ENCODE data around the gene CSPG4. TPM values are rescaled to one million over a fixed set of nuclear protein-coding genes. Genes with fewer than 3 reads are reported as not detected.
A peak's percentile ranks its signal among the peaks of the same experiment; 100 is the strongest.

Gene CSPG4
- total RNA-seq, 1 experiment from 2014 or later = 0.20 TPM

DNA sequence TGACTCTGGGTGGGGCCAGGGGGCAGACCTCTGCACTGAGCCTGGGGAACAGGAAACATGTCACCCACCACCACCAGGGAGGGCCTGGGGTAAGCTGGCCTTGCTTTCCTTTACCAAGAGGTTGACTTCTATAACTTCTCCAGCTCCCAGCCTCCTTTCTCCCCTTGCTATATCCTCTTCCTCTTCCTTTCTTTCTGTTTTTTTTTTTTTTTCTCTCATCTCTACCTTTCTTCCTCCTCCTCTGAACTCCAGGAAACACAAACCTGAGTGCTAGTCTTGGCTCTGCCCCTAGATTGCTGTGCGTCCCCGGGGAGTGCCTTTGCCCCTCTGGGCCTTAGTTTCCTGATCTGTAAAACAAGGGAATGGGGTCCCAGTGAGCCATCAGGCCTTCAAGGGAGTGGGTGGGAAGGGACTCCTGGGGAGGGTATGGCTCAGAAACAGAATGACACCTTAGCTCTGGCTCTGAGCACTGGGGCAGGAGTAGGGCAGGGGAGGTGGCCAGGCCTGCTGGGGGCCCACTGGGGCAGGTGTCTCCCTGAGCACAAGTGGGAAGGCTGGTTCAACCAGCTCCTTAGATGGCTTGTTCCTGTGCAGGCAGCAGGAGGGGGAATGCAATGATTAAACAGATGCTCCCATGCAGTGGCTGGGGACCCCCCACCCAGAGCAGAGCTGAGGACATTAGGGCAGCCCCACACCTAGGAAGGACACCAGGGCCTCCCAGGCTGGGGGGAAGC lies 60.7 kb downstream of the CSPG4 start:
- Histone ChIP-seq H3K36me3 (ENCODE audit: control insufficient read depth, insufficient read depth, low read length) (peaks cover 4% of the 10 kb centered on the region), H3K9me3 (no peaks in the 10 kb centered on the region), H3K4me1 (peaks cover 46% of the 10 kb centered on the region), H3K4me3 (ENCODE audit: low read depth, low read length) (no peak overlapping the region), H3K27me3 (replicated peaks; ENCODE audit: control insufficient read depth, insufficient read depth, low read length) (no peaks in the 10 kb centered on the region)
- H3K27me3 Mint-ChIP-seq (ENCODE audit: insufficient read depth, unreplicated experiment) = no peaks in the 10 kb centered on the region
- intact Hi-C loops (cut with micrococcal nuclease; ENCODE audit: unreplicated experiment) = no loop called here
- no TSS peak for BruUV-seq (replicated peaks)
- peaks cover 36% of the 10 kb centered on the region for H3K4me1 Mint-ChIP-seq (ENCODE audit: low read depth, unreplicated experiment)
- peaks cover 23% of the 10 kb centered on the region for H3K36me3 Mint-ChIP-seq (ENCODE audit: insufficient read depth, unreplicated experiment)
- peak overlapping the region; percentile 51 for H3K27ac Mint-ChIP-seq (ENCODE audit: unreplicated experiment)
- no peak for DNase-seq
- H3K9me3 Mint-ChIP-seq (ENCODE audit: unreplicated experiment) = no peaks in the 10 kb centered on the region
- no peak for TF ChIP-seq CTCF (IDR thresholded peaks at IDR 0.05; ENCODE audit: insufficient read depth in 1 of 2, low read depth in 1 of 2, low read length in 1 of 2, severe bottlenecking in 1 of 2, unreplicated experiment in 1 of 2)
- H3K4me3 Mint-ChIP-seq (ENCODE audit: unreplicated experiment) = peak overlapping the region; percentile 36
- POLR2A ChIA-PET = interaction anchor here (0.6 to 0.7 kb wide), 2 partner anchors 12 to 20 kb away, joined by 3 to 4 read pairs; partner anchors contain the start of gene IMP3
- CTCF ChIA-PET = interaction anchor here (0.6 to 0.8 kb wide), 2 partner anchors 9 to 12 kb away, joined by 3 to 7 read pairs; partner anchors contain the start of gene IMP3

- no peak for TF ChIP-seq CTCF (IDR thresholded peaks at IDR 0.05; ENCODE audit: insufficient read depth in 1 of 2, low read depth in 1 of 2, low read length in 1 of 2, severe bottlenecking in 1 of 2, unreplicated experiment in 1 of 2)
- Histone ChIP-seq H3K36me3 (ENCODE audit: control insufficient read depth, insufficient read depth, low read length) (peaks cover 1% of the 10 kb centered on the region; the same call in 1 of the 2 replicates), H3K27me3 (replicated peaks; ENCODE audit: control insufficient read depth, insufficient read depth, low read length) (no peaks in the 10 kb centered on the region), H3K4me3 (ENCODE audit: low read depth, low read length) (no peak overlapping the region), H3K4me1 (peaks cover 47% of the 10 kb centered on the region), H3K9me3 (no peaks in the 10 kb centered on the region)
- Mint-ChIP-seq H3K4me3 (ENCODE audit: unreplicated experiment) (peak overlapping the region; percentile 75), H3K27ac (ENCODE audit: unreplicated experiment) (peak overlapping the region; percentile 51), H3K4me1 (ENCODE audit: low read depth, unreplicated experiment) (peaks cover 37% of the 10 kb centered on the region), H3K36me3 (ENCODE audit: insufficient read depth, unreplicated experiment) (peaks cover 23% of the 10 kb centered on the region), H3K27me3 (ENCODE audit: insufficient read depth, unreplicated experiment) (no peaks in the 10 kb centered on the region), H3K9me3 (ENCODE audit: unreplicated experiment) (no peaks in the 10 kb centered on the region)
- CTCF ChIA-PET = interaction anchor here (0.8 kb wide), 1 partner anchor 11 kb away, joined by 3 read pairs; the partner anchor contains the start of gene IMP3
- intact Hi-C loops (cut with micrococcal nuclease; ENCODE audit: unreplicated experiment) = no loop called here
- no TSS peak for BruUV-seq (replicated peaks)
- POLR2A ChIA-PET = interaction anchor here (0.7 to 0.8 kb wide), 2 partner anchors 11 to 21 kb away, joined by 3 to 4 read pairs; partner anchors contain the start of gene IMP3
- DNase-seq = no peak
Measured at GRCh38 chr15:75650908-75651809, 61.5 kb downstream of the CSPG4 start.

GRCh38 chr15:75649848-75650247 lies 62.8 kb downstream of the CSPG4 start:
- Mint-ChIP-seq H3K36me3 (ENCODE audit: insufficient read depth, unreplicated experiment) (peaks cover 23% of the 10 kb centered on the region), H3K27ac (ENCODE audit: unreplicated experiment) (no peak overlapping the region), H3K9me3 (ENCODE audit: unreplicated experiment) (no peaks in the 10 kb centered on the region), H3K27me3 (ENCODE audit: insufficient read depth, unreplicated experiment) (no peaks in the 10 kb centered on the region), H3K4me1 (ENCODE audit: low read depth, unreplicated experiment) (peaks cover 32% of the 10 kb centered on the region), H3K4me3 (ENCODE audit: unreplicated experiment) (peak overlapping the region; percentile 75)
- Histone ChIP-seq H3K4me3 (ENCODE audit: low read depth, low read length) (no peak overlapping the region), H3K27me3 (replicated peaks; ENCODE audit: control insufficient read depth, insufficient read depth, low read length) (no peaks in the 10 kb centered on the region), H3K36me3 (ENCODE audit: control insufficient read depth, insufficient read depth, low read length) (peaks cover 1% of the 10 kb centered on the region; the same call in 1 of the 2 replicates), H3K4me1 (peaks cover 45% of the 10 kb centered on the region), H3K9me3 (no peaks in the 10 kb centered on the region)
- intact Hi-C loops (cut with micrococcal nuclease; ENCODE audit: unreplicated experiment) = loop anchor here (2.0 kb wide), 1 partner anchor 15 kb away; no protein-coding TSS in a partner anchor
- no peak for TF ChIP-seq CTCF (IDR thresholded peaks at IDR 0.05; ENCODE audit: insufficient read depth in 1 of 2, low read depth in 1 of 2, low read length in 1 of 2, severe bottlenecking in 1 of 2, unreplicated experiment in 1 of 2)
- POLR2A ChIA-PET = no interaction called here
- CTCF ChIA-PET = no interaction called here
- BruUV-seq (replicated peaks) = no TSS peak
- DNase-seq = no peak
